HEK293 (cell line): ENCODE data around the gene PIGP.

Source experiments
- CTCF ChIP-seq: fragments of 450-650 bp; formaldehyde crosslinking; IDR thresholded peaks from 2 replicates; pipeline ENCODE4 v1.5.1; 2016; ENCODE audit warnings: missing biosample characterization, missing genetic modification characterization
- KLF1 ChIP-seq: fragments of 450-650 bp; formaldehyde crosslinking; IDR thresholded peaks from 2 replicates; pipeline ENCODE4 v1.5.1; 2016; ENCODE audit warnings: missing biosample characterization, missing genetic modification characterization
- OVOL3 ChIP-seq: fragments of 450-650 bp; formaldehyde crosslinking; IDR thresholded peaks from 2 replicates; pipeline ENCODE4 v1.5.1; 2016; ENCODE audit warnings: missing biosample characterization, missing genetic modification characterization
- PRDM10 ChIP-seq: fragments of 450-650 bp; formaldehyde crosslinking; IDR thresholded peaks from 2 replicates; pipeline ENCODE4 v1.5.1; 2016; ENCODE audit warnings: missing biosample characterization, missing genetic modification characterization
- SP7 ChIP-seq: fragments of 450-650 bp; formaldehyde crosslinking; IDR thresholded peaks from 2 replicates; pipeline ENCODE4 v1.5.1; 2016; ENCODE audit warnings: missing biosample characterization, missing genetic modification characterization
- ZBTB10 ChIP-seq: fragments of 450-650 bp; formaldehyde crosslinking; IDR thresholded peaks from 2 replicates; pipeline ENCODE4 v1.5.1; 2016; ENCODE audit warnings: missing biosample characterization, missing genetic modification characterization
- ZBTB7A ChIP-seq: fragments of 450-650 bp; formaldehyde crosslinking; IDR thresholded peaks from 2 replicates; pipeline ENCODE4 v1.5.1; 2016; ENCODE audit warnings: low read depth, missing biosample characterization, missing genetic modification characterization
- ZNF114 ChIP-seq: fragments of 450-650 bp; formaldehyde crosslinking; IDR thresholded peaks from 2 replicates; pipeline ENCODE4 v1.5.0; 2017; ENCODE audit warnings: missing biosample characterization, missing genetic modification characterization
- ZNF138 ChIP-seq: fragments of 450-650 bp; formaldehyde crosslinking; IDR thresholded peaks from 2 replicates; pipeline ENCODE4 v1.5.1; 2016; ENCODE audit warnings: missing biosample characterization, missing genetic modification characterization, borderline replicate concordance
- ZNF169 ChIP-seq: fragments of 450-650 bp; formaldehyde crosslinking; IDR thresholded peaks from 2 replicates; pipeline ENCODE4 v1.5.1; 2016; ENCODE audit warnings: missing biosample characterization, missing genetic modification characterization
- ZNF223 ChIP-seq: fragments of 450-650 bp; formaldehyde crosslinking; IDR thresholded peaks from 2 replicates; pipeline ENCODE4 v1.5.1; 2016; ENCODE audit warnings: missing biosample characterization, missing genetic modification characterization
- ZNF23 ChIP-seq: fragments of 450-650 bp; formaldehyde crosslinking; IDR thresholded peaks from 2 replicates; pipeline ENCODE4 v1.5.1; 2016; ENCODE audit warnings: missing biosample characterization, missing genetic modification characterization, borderline replicate concordance
- ZNF266 ChIP-seq: fragments of 450-650 bp; formaldehyde crosslinking; IDR thresholded peaks from 2 replicates; pipeline ENCODE4 v1.5.1; 2016; ENCODE audit warnings: missing biosample characterization, missing genetic modification characterization, low read depth
- ZNF335 ChIP-seq: fragments of 450-650 bp; formaldehyde crosslinking; conservative IDR thresholded peaks from 2 replicates; pipeline ENCODE4 v1.5.1; 2016; ENCODE audit warnings: missing biosample characterization, missing genetic modification characterization
- ZNF37A ChIP-seq: fragments of 450-650 bp; IDR thresholded peaks from 2 replicates; pipeline ENCODE4 v1.5.1; 2018; ENCODE audit warnings: missing biosample characterization, missing genetic modification characterization
- ZNF48 ChIP-seq: fragments of 450-650 bp; formaldehyde crosslinking; IDR thresholded peaks from 2 replicates; pipeline ENCODE4 v1.5.1; 2016; ENCODE audit warnings: missing biosample characterization, missing genetic modification characterization
- ZNF544 ChIP-seq: fragments of 450-650 bp; formaldehyde crosslinking; IDR thresholded peaks from 2 replicates; pipeline ENCODE4 v1.5.0; 2017; ENCODE audit warnings: missing biosample characterization, missing genetic modification characterization
- ZNF548 ChIP-seq: fragments of 450-650 bp; formaldehyde crosslinking; IDR thresholded peaks from 2 replicates; pipeline ENCODE4 v1.5.1; 2016; ENCODE audit warnings: missing biosample characterization, missing genetic modification characterization
- ZNF560 ChIP-seq: fragments of 450-650 bp; formaldehyde crosslinking; IDR thresholded peaks from 2 replicates; pipeline ENCODE4 v1.5.1; 2017; ENCODE audit warnings: missing biosample characterization, missing genetic modification characterization, borderline replicate concordance
- ZNF677 ChIP-seq: fragments of 450-650 bp; IDR thresholded peaks from 2 replicates; pipeline ENCODE4 v1.5.0; 2018; ENCODE audit warnings: missing biosample characterization, mild to moderate bottlenecking, missing genetic modification characterization, moderate library complexity
- ZNF76 ChIP-seq: fragments of 450-650 bp; formaldehyde crosslinking; IDR thresholded peaks from 2 replicates; pipeline ENCODE4; 2016; ENCODE audit warnings: low read depth, missing biosample characterization, missing genetic modification characterization, borderline replicate concordance
- ZNF777 ChIP-seq: fragments of 450-650 bp; formaldehyde crosslinking; IDR thresholded peaks from 2 replicates; pipeline ENCODE4 v1.5.1; 2017; ENCODE audit warnings: missing biosample characterization, missing genetic modification characterization, borderline replicate concordance
- TF ChIP-seq, protein P1 (sequence below): fragments of 450-650 bp; formaldehyde crosslinking; IDR thresholded peaks from 2 replicates; pipeline ENCODE4 v1.5.1; 2016; ENCODE audit warnings: missing biosample characterization, missing genetic modification characterization
- TF ChIP-seq, protein P2 (sequence below): fragments of 450-650 bp; formaldehyde crosslinking; IDR thresholded peaks from 2 replicates; pipeline ENCODE4 v1.5.1; 2016; ENCODE audit warnings: missing biosample characterization, missing genetic modification characterization, low read depth
- TF ChIP-seq, protein P3 (sequence below): fragments of 450-650 bp; formaldehyde crosslinking; IDR thresholded peaks from 2 replicates; pipeline ENCODE4 v1.5.1; 2016; ENCODE audit warnings: missing biosample characterization, missing genetic modification characterization

The PIGP gene

GRCh38 chr21:37071561-37072273, 1.2 kb downstream of the PIGP start (continued):
- TF ChIP-seq PRDM10 (tag by site-specific recombination) (no peak), ZNF114 (tag by site-specific recombination) (no peak), ZNF48 (tag by site-specific recombination) (no peak), ZNF76 (no peak; the same call in 1 of the 2 replicates), ZBTB10 (tag by site-specific recombination) (no peak), ZNF169 (tag by site-specific recombination) (no peak), KLF1 (peak; percentile 40; the same call in 1 of the 2 replicates), ZNF23 (tag by site-specific recombination) (no peak), ZNF560 (tag by site-specific recombination) (no peak), ZNF138 (tag by site-specific recombination) (no peak), ZNF223 (tag by site-specific recombination) (no peak), CTCF (no peak), ZNF266 (tag by site-specific recombination) (no peak), ZNF37A (no peak), SP7 (tag by site-specific recombination) (no peak), ZNF677 (tag by site-specific recombination) (no peak), ZBTB7A (no peak), ZNF335 (tag by site-specific recombination) (no peak; the same call in 1 of the 2 replicates), ZNF548 (no peak), ZNF777 (tag by site-specific recombination) (no peak), OVOL3 (no peak), ZNF544 (tag by site-specific recombination) (no peak)
- TF ChIP-seq, protein P1, sequence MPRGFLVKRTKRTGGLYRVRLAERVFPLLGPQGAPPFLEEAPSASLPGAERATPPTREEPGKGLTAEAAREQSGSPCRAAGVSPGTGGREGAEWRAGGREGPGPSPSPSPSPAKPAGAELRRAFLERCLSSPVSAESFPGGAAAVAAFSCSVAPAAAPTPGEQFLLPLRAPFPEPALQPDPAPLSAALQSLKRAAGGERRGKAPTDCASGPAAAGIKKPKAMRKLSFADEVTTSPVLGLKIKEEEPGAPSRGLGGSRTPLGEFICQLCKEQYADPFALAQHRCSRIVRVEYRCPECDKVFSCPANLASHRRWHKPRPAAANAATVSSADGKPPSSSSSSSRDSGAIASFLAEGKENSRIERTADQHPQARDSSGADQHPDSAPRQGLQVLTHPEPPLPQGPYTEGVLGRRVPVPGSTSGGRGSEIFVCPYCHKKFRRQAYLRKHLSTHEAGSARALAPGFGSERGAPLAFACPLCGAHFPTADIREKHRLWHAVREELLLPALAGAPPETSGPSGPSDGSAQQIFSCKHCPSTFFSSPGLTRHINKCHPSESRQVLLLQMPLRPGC (tag by site-specific recombination) = no peak
- TF ChIP-seq, protein P2, sequence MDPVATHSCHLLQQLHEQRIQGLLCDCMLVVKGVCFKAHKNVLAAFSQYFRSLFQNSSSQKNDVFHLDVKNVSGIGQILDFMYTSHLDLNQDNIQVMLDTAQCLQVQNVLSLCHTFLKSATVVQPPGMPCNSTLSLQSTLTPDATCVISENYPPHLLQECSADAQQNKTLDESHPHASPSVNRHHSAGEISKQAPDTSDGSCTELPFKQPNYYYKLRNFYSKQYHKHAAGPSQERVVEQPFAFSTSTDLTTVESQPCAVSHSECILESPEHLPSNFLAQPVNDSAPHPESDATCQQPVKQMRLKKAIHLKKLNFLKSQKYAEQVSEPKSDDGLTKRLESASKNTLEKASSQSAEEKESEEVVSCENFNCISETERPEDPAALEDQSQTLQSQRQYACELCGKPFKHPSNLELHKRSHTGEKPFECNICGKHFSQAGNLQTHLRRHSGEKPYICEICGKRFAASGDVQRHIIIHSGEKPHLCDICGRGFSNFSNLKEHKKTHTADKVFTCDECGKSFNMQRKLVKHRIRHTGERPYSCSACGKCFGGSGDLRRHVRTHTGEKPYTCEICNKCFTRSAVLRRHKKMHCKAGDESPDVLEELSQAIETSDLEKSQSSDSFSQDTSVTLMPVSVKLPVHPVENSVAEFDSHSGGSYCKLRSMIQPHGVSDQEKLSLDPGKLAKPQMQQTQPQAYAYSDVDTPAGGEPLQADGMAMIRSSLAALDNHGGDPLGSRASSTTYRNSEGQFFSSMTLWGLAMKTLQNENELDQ (tag by site-specific recombination) = 0 out of 2 replicates have a peak, but pooled peaks have one; percentile 8
- TF ChIP-seq, protein P3, sequence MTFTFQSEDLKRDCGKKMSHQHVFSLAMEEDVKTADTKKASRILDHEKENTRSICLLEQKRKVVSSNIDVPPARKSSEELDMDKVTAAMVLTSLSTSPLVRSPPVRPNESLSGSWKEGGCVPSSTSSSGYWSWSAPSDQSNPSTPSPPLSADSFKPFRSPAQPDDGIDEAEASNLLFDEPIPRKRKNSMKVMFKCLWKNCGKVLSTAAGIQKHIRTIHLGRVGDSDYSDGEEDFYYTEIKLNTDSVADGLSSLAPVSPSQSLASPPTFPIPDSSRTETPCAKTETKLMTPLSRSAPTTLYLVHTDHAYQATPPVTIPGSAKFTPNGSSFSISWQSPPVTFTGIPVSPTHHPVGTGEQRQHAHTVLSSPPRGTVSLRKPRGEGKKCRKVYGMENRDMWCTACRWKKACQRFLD (tag by site-specific recombination) = no peak
